HCT116 (cell line): ENCODE data around the gene SHROOM3. TPM values are rescaled to one million over a fixed set of nuclear protein-coding genes. Genes with fewer than 3 reads are reported as not detected.

Experiments used
- ATAC-seq: fragments of 200-7000 bp; cut with Tn5 transposase; 2 replicates; pipeline ENCODE4 v1.9.1; 2020; ENCODE audit warnings: mild to moderate bottlenecking, moderate library complexity
- BruUV-seq: library from RNA; stranded (reverse); fragments of 400-500 nt; replicated peaks from 2 replicates; lab custom pipeline; 2021; lab: Mats Ljungman, UMichigan
- CTCF ChIA-PET: fragments of 300-600 bp; sonication (Branson Sonifier 250); formaldehyde crosslinking; loops from one replicate; lab custom pipeline; 2021; ENCODE audit warnings: antibody characterized with exemption; lab: Charles Lee
- POLR2A ChIA-PET: fragments of 300-600, 350-600 bp; sonication (Branson Sonifier 250); formaldehyde crosslinking; loops from one replicate; lab custom pipeline; 2021; ENCODE audit warnings: antibody characterized with exemption; lab: Charles Lee
- RAD21 ChIA-PET, 2 experiments: fragments of 300-600 bp; sonication (Branson Sonifier 250); formaldehyde crosslinking; loops; one replicate each; lab custom pipeline; 2023; ENCODE audit warnings: low total read pairs in 2 of 2; ENCODE audit not compliant: uncharacterized antibody in 2 of 2, unreplicated experiment in 2 of 2, low non-redundant PET in 1 of 2; lab: Charles Lee
- DNase-seq: peaks from one replicate; pipeline ENCODE4 v3.0.0-alpha.2; 2010; ENCODE audit warnings: low read depth, low spot score
- H2AFZ ChIP-seq: fragments of 200-600 bp; shearing (Covaris generic), sonication (generic); 2 replicates; pipeline ENCODE4 v1.6.1; 2017; ENCODE audit warnings: low read depth, mixed run types, mixed read lengths, antibody characterized with exemption, low read length; ENCODE audit not compliant: poor library complexity, severe bottlenecking
- H3K27ac ChIP-seq: 2 replicates; pipeline ENCODE4 v1.5.1; 2012; ENCODE audit warnings: low read depth, low read length
- H3K27me3 ChIP-seq: fragments of 200-600 bp; sonication (generic); 2 replicates; pipeline ENCODE4 v1.6.1; 2016; ENCODE audit warnings: mixed run types, low read length, mixed read lengths; ENCODE audit not compliant: insufficient read depth
- H3K36me3 ChIP-seq, 2 experiments: fragments of 200-500 bp in 1 of 2; fragments of 200-600 bp in 1 of 2; sonication (Bioruptor generic) in 1 of 2; sonication (generic) in 1 of 2; 2 replicates each; pipeline versions ENCODE4 v1.5.1 to v1.6.1; 2014 to 2016; ENCODE audit warnings: low read length in 2 of 2, inconsistent platforms in 1 of 2, mixed read lengths in 1 of 2, mixed run types in 1 of 2; ENCODE audit not compliant: insufficient read depth in 2 of 2, control insufficient read depth in 1 of 2
- H3K4me1 ChIP-seq, 2 experiments: fragments of 200-600 bp in 1 of 2; sonication (generic) in 1 of 2; 2 replicates each; pipeline versions ENCODE4 v1.5.1 to v1.6.1; 2012 to 2017; ENCODE audit warnings: low read length in 2 of 2, inconsistent platforms in 1 of 2, mild to moderate bottlenecking in 1 of 2, mixed read lengths in 1 of 2, mixed run types in 1 of 2, moderate library complexity in 1 of 2; ENCODE audit not compliant: insufficient read depth in 2 of 2, control insufficient read depth in 1 of 2
- H3K4me2 ChIP-seq: fragments of 200-600 bp; sonication (generic); 2 replicates; pipeline ENCODE4 v1.6.1; 2017; ENCODE audit warnings: mixed run types, low read length, mixed read lengths
- H3K4me3 ChIP-seq, 2 experiments: fragments of 200-600 bp in 1 of 2; sonication (generic) in 1 of 2; replicated peaks in 1 of 2; 2 replicates each; pipeline ENCODE4 v1.5.1; 2011 to 2016; ENCODE audit warnings: low read length in 2 of 2, control low read depth in 1 of 2, low read depth in 1 of 2, mild to moderate bottlenecking in 1 of 2, mixed read lengths in 1 of 2, mixed run types in 1 of 2
- H3K79me2 ChIP-seq: fragments of 200-600 bp; sonication (generic); 2 replicates; pipeline ENCODE4 v1.6.1; 2017; ENCODE audit warnings: mild to moderate bottlenecking, mixed run types, low read length, moderate library complexity, mixed read lengths; ENCODE audit not compliant: insufficient read depth
- H3K9ac ChIP-seq: fragments of 200-600 bp; sonication (generic); 2 replicates; pipeline ENCODE4 v1.6.1; 2016; ENCODE audit warnings: low read length, mixed read lengths
- H3K9me2 ChIP-seq: fragments of 200-600 bp; sonication (generic), shearing (Covaris generic); 2 replicates; pipeline ENCODE4 v1.6.1; 2017; ENCODE audit warnings: mixed run types, mild to moderate bottlenecking, moderate library complexity; ENCODE audit not compliant: insufficient read depth
- H3K9me3 ChIP-seq, 2 experiments: fragments of 200-500 bp in 1 of 2; fragments of 200-600 bp in 1 of 2; sonication (Bioruptor generic) in 1 of 2; sonication (generic) in 1 of 2; 2 replicates each; pipeline ENCODE4 v1.6.1; 2014 to 2017; ENCODE audit warnings: low read length in 2 of 2, mixed read lengths in 2 of 2, inconsistent platforms in 1 of 2, low read depth in 1 of 2, mild to moderate bottlenecking in 1 of 2, mixed run types in 1 of 2, moderate library complexity in 1 of 2; ENCODE audit not compliant: control insufficient read depth in 1 of 2, insufficient read depth in 1 of 2
- H4K20me1 ChIP-seq: fragments of 200-600 bp; sonication (generic), shearing (Covaris generic); 2 replicates; pipeline ENCODE4 v1.6.1; 2017; ENCODE audit warnings: mixed run types, mild to moderate bottlenecking, moderate library complexity; ENCODE audit not compliant: insufficient read depth
- EZH2 ChIP-seq: fragments of 200-600 bp; sonication (generic); IDR thresholded peaks from 2 replicates; pipeline ENCODE4 v1.6.1; 2017; ENCODE audit warnings: antibody characterized with exemption, mixed run types
- JUND ChIP-seq: IDR thresholded peaks from 2 replicates; pipeline ENCODE4 v1.6.1; 2012
- POLR2AphosphoS5 ChIP-seq: IDR thresholded peaks from 2 replicates; pipeline ENCODE4 v1.6.1; 2011; ENCODE audit warnings: mild to moderate bottlenecking, low read depth, low read length, moderate library complexity
- REST ChIP-seq: IDR thresholded peaks from 2 replicates; pipeline ENCODE4 v1.6.1; 2012; ENCODE audit warnings: low read depth
- TCF7L2 ChIP-seq: IDR thresholded peaks from 2 replicates; pipeline ENCODE4 v1.7.0; 2011; ENCODE audit warnings: borderline replicate concordance, inconsistent platforms; ENCODE audit not compliant: insufficient read depth, insufficient read length; ENCODE audit errors: extremely low read depth
- intact Hi-C: fragments of 100-400 bp; cut with micrococcal nuclease; formaldehyde crosslinking; loops from 2 replicates; pipeline ENCODE4 v1.10.0; 2022
- total RNA-seq: library from RNA; stranded (reverse); gene quantifications from one replicate; pipeline ENCODE4 v1.2.1, GENCODE V29; 2021; ENCODE audit not compliant: unreplicated experiment

SHROOM3 gene
- total RNA-seq, 1 experiment from 2014 or later = 22.5 TPM

- no peak for TF ChIP-seq REST
- TF ChIP-seq JUND = no peak
- no peak for TF ChIP-seq POLR2AphosphoS5
- TF ChIP-seq, all 23 proteins: peak for 0
Observed at GRCh38 chr4:76401654-76402053, 33.4 kb upstream of the SHROOM3 start (continued).

- CTCF ChIA-PET = no interaction called here
- no peak for ATAC-seq
- no peak for TF ChIP-seq EZH2
- no peak for TF ChIP-seq REST
- no peak for TF ChIP-seq POLR2AphosphoS5
- no peak for TF ChIP-seq TCF7L2
- intact Hi-C loops = no loop called here
- Histone ChIP-seq H3K27me3 (no peaks in the 10 kb centered on the region), H3K9me3 (no peaks in the 10 kb centered on the region), H3K4me2 (no peak overlapping the region), H2AFZ (no peak overlapping the region), H3K27ac (no peak overlapping the region), H3K9me2 (no peaks in the 10 kb centered on the region), H3K36me3 (no peaks in the 10 kb centered on the region), H3K79me2 (no peaks in the 10 kb centered on the region), H3K9ac (no peak overlapping the region), H4K20me1 (no peaks in the 10 kb centered on the region), H3K4me1 (no peaks in the 10 kb centered on the region), H3K4me3 (no peak overlapping the region)
- no TSS peak for BruUV-seq
- POLR2A ChIA-PET = no interaction called here
- RAD21 ChIA-PET = no interaction called here
- DNase-seq = no peak
Observed at GRCh38 chr4:76406081-76406480, 28.9 kb upstream of the SHROOM3 start.
